A673 (cell line): ENCODE data around the gene MARS1. TPM values are rescaled to one million over a fixed set of nuclear protein-coding genes. Genes with fewer than 3 reads are reported as not detected.
A peak's percentile ranks its signal among the peaks of the same experiment; 100 is the strongest.

Source experiments
- BruUV-seq: library from RNA; stranded (reverse); fragments of 400-500 nt; replicated peaks from 2 replicates; lab custom pipeline; 2021; lab: Mats Ljungman, UMichigan
- CTCF ChIA-PET: fragments of 300-600 bp; sonication (Branson Sonifier 250); formaldehyde crosslinking; loops from one replicate; lab custom pipeline; 2022; ENCODE audit warnings: antibody characterized with exemption; lab: Charles Lee
- POLR2A ChIA-PET: fragments of 300-600 bp; sonication (Branson Sonifier 250); formaldehyde crosslinking; loops from one replicate; lab custom pipeline; 2022; ENCODE audit warnings: antibody characterized with exemption; ENCODE audit not compliant: low non-redundant PET; lab: Charles Lee
- DNase-seq: peaks from one replicate; pipeline ENCODE4 v3.0.0-alpha.2; 2015; ENCODE audit warnings: low spot score
- H3K27ac ChIP-seq: fragments of 200-600 bp; sonication (generic); 2 replicates; pipeline ENCODE4 v1.5.1; 2016; ENCODE audit warnings: mixed run types, low read depth, mild to moderate bottlenecking, mixed read lengths, antibody characterized with exemption, low read length; ENCODE audit not compliant: poor library complexity, severe bottlenecking
- H3K27me3 ChIP-seq: fragments of 200-600 bp; sonication (generic); replicated peaks from 2 replicates; pipeline ENCODE4 v1.6.1; 2017; ENCODE audit warnings: mixed run types, low read depth, mild to moderate bottlenecking, mixed read lengths, antibody characterized with exemption, low read length; ENCODE audit not compliant: insufficient read depth, poor library complexity
- H3K36me3 ChIP-seq: fragments of 200-600 bp; sonication (generic); 2 replicates; pipeline ENCODE4 v1.6.1; 2016; ENCODE audit warnings: mixed run types, mild to moderate bottlenecking, mixed read lengths, antibody characterized with exemption, low read length; ENCODE audit not compliant: insufficient read depth, poor library complexity, severe bottlenecking
- H3K4me1 ChIP-seq: fragments of 200-600 bp; sonication (generic); 2 replicates; pipeline ENCODE4 v1.6.1; 2017; ENCODE audit warnings: mixed run types, mild to moderate bottlenecking, mixed read lengths, antibody characterized with exemption, low read length; ENCODE audit not compliant: insufficient read depth, poor library complexity, severe bottlenecking
- H3K4me3 ChIP-seq: fragments of 200-600 bp; sonication (generic); 2 replicates; pipeline ENCODE4 v1.5.1; 2016; ENCODE audit warnings: low read depth, mixed run types, mild to moderate bottlenecking, mixed read lengths, low read length; ENCODE audit not compliant: poor library complexity, severe bottlenecking
- H3K9me3 ChIP-seq: fragments of 200-600 bp; sonication (generic); 2 replicates; pipeline ENCODE4 v1.6.1; 2016; ENCODE audit warnings: mixed run types, low read depth, mild to moderate bottlenecking, mixed read lengths, antibody characterized with exemption, low read length; ENCODE audit not compliant: poor library complexity, severe bottlenecking
- EZH2 ChIP-seq: fragments of 200-600 bp; sonication (generic); IDR thresholded peaks from 2 replicates; pipeline ENCODE4 v1.6.1; 2017; ENCODE audit warnings: borderline replicate concordance, low read depth, mild to moderate bottlenecking, mixed read lengths, antibody characterized with exemption, low read length; ENCODE audit not compliant: poor library complexity, severe bottlenecking
- intact Hi-C: fragments of 100-400 bp; cut with micrococcal nuclease; formaldehyde crosslinking; loops from one replicate; pipeline ENCODE4 v1.10.0; 2022; ENCODE audit not compliant: unreplicated experiment
- total RNA-seq: library from RNA; stranded (reverse); gene quantifications from 2 replicates; pipeline ENCODE4 v1.2.3, GENCODE V29; 2021
- TF ChIP-seq, protein P1 (sequence below): fragments of 300-800, 200-600 bp; sonication (generic); conservative IDR thresholded peaks from 2 replicates; pipeline ENCODE4 v1.5.1; 2017; ENCODE audit warnings: low read depth, mild to moderate bottlenecking, antibody characterized with exemption, low read length, moderate library complexity, mixed read lengths

The MARS1 gene
- total RNA-seq, 1 experiment from 2014 or later, result 467 TPM

GRCh38 chr12:57515408-57515933, 27.6 kb downstream of the MARS1 start:
- peak overlapping the region; percentile 58 for H3K27ac ChIP-seq
- peaks cover 96% of the 10 kb centered on the region for H3K36me3 ChIP-seq
- DNase-seq, result no peak
- H3K9me3 ChIP-seq, result no peaks in the 10 kb centered on the region
- no peak overlapping the region for H3K4me3 ChIP-seq
- H3K4me1 ChIP-seq, result peaks cover 18% of the 10 kb centered on the region
- ChIA-PET POLR2A (interaction anchor here (0.8 kb wide), 1 partner anchor 15 kb away, joined by 4 read pairs; no protein-coding TSS in a partner anchor), CTCF (no interaction called here)
- H3K27me3 ChIP-seq, result no peaks in the 10 kb centered on the region
- no peak for TF ChIP-seq EZH2
- TF ChIP-seq, protein P1, sequence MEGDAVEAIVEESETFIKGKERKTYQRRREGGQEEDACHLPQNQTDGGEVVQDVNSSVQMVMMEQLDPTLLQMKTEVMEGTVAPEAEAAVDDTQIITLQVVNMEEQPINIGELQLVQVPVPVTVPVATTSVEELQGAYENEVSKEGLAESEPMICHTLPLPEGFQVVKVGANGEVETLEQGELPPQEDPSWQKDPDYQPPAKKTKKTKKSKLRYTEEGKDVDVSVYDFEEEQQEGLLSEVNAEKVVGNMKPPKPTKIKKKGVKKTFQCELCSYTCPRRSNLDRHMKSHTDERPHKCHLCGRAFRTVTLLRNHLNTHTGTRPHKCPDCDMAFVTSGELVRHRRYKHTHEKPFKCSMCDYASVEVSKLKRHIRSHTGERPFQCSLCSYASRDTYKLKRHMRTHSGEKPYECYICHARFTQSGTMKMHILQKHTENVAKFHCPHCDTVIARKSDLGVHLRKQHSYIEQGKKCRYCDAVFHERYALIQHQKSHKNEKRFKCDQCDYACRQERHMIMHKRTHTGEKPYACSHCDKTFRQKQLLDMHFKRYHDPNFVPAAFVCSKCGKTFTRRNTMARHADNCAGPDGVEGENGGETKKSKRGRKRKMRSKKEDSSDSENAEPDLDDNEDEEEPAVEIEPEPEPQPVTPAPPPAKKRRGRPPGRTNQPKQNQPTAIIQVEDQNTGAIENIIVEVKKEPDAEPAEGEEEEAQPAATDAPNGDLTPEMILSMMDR, result no peak
- no TSS peak for BruUV-seq
- intact Hi-C loops, result no loop called here

- BruUV-seq, result TSS peak; percentile 26
- Histone ChIP-seq H3K4me3 (no peak overlapping the region), H3K9me3 (no peaks in the 10 kb centered on the region), H3K36me3 (peaks cover 91% of the 10 kb centered on the region), H3K4me1 (peaks cover 21% of the 10 kb centered on the region), H3K27me3 (no peaks in the 10 kb centered on the region), H3K27ac (peak overlapping the region; percentile 43)
- TF ChIP-seq, protein P1, result no peak
- TF ChIP-seq EZH2, result no peak
- POLR2A ChIA-PET, result no interaction called here
- DNase-seq, result no peak
- CTCF ChIA-PET, result no interaction called here
- intact Hi-C loops, result no loop called here
Measured at GRCh38 chr12:57515934-57516541, 28.2 kb downstream of the MARS1 start.

GRCh38 chr12:57516617-57517153, 28.8 kb downstream of the MARS1 start:
- Histone ChIP-seq H3K27ac (peak overlapping the region; percentile 43), H3K9me3 (no peaks in the 10 kb centered on the region), H3K4me1 (peaks cover 27% of the 10 kb centered on the region), H3K4me3 (no peak overlapping the region), H3K27me3 (no peaks in the 10 kb centered on the region), H3K36me3 (peaks cover 84% of the 10 kb centered on the region)
- intact Hi-C loops, result no loop called here
- POLR2A ChIA-PET, result no interaction called here
- TF ChIP-seq EZH2, result no peak
- TF ChIP-seq, protein P1, result no peak
- no peak for DNase-seq
- CTCF ChIA-PET, result no interaction called here
- no TSS peak for BruUV-seq
